Esophagus muscularis mucosa (tissue), 2 donors: ENCODE results near the gene PGP.

ENCODE experiments used
- POLR2A ChIP-seq: fragments of 450-650 bp; IDR thresholded peaks from one replicate; pipeline ENCODE4 v1.6.1; 2017; ENCODE audit warnings: antibody characterized with exemption, moderate library complexity, mild to moderate bottlenecking, low read depth
- POLR2AphosphoS5 ChIP-seq, 2 donors: sonication (generic); formaldehyde crosslinking; IDR thresholded peaks; one replicate each; pipeline ENCODE4 v1.6.1; 2017; ENCODE audit warnings: antibody characterized with exemption in 2 of 2

DNA sequence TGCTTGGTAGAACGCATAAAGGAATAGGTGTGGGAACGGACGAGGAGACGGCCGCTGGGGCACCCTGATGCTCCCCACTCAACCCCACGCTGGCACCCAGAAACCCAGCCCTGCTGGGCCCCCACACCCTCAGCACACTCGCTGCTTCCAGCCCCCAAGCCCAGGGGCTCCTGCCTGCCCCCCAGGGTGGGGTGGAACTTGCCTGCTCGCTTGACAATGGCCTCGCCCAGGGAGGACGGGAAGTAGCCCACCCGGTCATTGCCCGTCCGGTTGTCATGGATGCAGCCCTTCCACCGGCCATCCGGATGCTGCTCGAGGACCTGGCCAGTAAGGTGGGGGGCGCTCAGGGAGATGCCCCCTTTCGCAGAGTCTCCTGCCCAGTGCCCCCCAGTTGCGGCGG, 28.1 kb downstream of the PGP start:
- no peak for TF ChIP-seq POLR2AphosphoS5 (IDR thresholded peaks at IDR 0.05)
- no peak for TF ChIP-seq POLR2A
